ENCODE results near the gene TIE1.

The TIE1 gene

GRCh38 chr1:43300378-43301094 is at the start of gene TIE1:
TIE1 (plus strand) TSS chr1:43300982; CDS start chr1:43301072, 90 bp downstream.
- DNase-seq (ENCODE audit: low read depth), result no peak

- no peak for DNase-seq (ENCODE audit: low read depth)
These were observed 49.8 kb upstream of the TIE1 start for GRCh38 chr1:43251024-43251423.

GRCh38 chr1:43252225-43252624 is 48.6 kb upstream of the TIE1 start:
- DNase-seq (ENCODE audit: low read depth), result no peak

GRCh38 chr1:43253173-43253572 is 47.6 kb upstream of the TIE1 start:
- DNase-seq (ENCODE audit: low read depth), result no peak

GRCh38 chr1:43253876-43254275 is 46.9 kb upstream of the TIE1 start:
- DNase-seq (ENCODE audit: low read depth), result no peak

GRCh38 chr1:43255438-43256210 is 45.2 kb upstream of the TIE1 start:
- no peak for DNase-seq (ENCODE audit: low read depth)

DNA sequence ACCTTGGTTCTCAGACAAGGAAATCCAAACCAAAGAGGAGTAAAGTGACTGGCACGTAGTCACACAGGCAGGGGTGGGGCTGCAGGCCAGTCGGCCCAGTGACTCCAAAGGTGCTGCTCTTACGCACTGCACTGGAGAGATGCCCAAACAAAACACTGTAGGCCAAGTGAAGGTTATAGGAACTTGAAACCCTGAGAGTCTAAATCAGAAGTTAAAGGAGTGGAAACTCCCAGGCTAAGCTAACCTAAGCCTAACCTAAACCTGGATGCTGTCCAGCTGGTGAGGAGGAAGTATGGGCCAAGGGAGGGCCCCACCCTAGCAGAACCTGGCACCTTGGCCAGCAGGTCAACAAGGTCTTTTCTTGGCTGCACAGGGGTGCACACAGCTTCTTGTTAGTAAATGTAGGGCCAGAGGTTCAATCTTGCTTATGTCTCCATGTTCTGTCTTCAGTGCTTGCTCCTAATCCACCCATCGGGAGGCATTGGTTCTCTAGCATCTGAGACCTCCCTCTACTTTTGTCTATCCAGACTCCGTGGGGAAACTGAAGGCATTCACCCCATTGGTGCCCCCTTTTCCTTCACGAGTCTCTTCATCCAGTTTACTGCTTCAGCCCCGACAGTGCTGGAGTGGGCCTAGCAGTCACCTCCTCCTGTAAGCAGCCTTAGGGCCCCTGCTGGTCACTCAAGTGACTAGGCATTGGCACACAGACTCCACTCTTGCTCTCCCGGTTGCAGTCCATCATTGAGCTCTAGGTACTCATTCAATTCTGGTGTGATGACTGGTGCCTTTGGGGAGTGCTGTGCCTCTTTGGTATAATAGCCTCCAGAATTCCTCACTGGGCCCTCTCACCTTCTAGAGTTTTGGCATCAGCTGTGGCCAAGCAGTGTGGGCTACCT is 43.9 kb upstream of the TIE1 start:
- no peak for DNase-seq (ENCODE audit: low read depth)

- DNase-seq (ENCODE audit: low read depth), result no peak
These were observed 42.4 kb upstream of the TIE1 start for GRCh38 chr1:43258370-43258769.

- no peak for DNase-seq (ENCODE audit: low read depth)
These were observed 35.4 kb upstream of the TIE1 start for GRCh38 chr1:43265431-43265830.

DNA sequence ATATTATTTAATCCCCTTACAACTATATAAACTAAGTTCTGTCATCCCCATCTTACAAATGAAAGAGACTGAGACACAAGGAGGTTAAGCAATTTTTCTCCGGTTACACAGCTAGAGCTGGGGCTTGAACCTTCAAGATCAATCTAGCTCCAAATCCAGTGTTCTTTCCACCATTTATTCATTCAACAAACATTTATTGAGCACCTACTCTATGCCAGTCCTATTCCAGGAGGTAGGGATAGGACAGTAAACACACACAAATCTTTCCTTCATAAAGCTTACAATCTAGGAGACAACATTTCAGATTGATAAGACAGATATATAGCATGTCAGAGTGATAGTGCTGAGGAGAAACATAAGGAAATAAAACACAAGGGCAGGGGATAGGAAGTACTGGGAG is 33.9 kb upstream of the TIE1 start:
- no peak for DNase-seq (ENCODE audit: low read depth)

- DNase-seq (ENCODE audit: low read depth), result no peak
These were observed 33.4 kb upstream of the TIE1 start for GRCh38 chr1:43267291-43267805.

DNA sequence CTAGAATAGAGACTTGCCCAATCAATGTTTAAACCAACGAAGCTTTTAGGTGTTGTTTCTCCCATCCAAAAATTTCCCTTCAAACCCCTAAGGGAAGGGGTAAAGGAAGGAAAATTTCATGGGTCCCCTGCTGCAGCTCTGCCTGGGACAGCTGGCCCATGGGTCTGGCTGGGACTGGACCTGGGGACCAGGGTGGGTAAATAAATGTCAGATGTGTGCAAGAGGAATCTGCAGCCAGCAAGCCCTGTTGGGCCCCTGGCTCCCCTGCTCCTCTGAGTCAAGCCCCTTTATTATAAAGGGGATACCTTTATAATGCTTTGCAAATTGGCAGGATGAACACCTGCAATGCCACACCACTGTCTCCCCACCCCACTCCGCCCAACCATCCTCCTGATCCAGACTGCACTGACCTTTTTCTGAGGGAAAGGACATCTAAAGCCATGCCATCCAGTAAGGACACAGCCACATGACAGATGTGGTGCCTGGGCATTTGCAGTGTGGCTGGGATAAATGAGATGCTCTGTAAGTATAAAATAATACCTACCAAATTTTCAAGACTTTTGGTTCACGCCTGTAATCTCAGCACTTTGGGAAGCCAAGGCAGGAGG is 32.9 kb upstream of the TIE1 start:
- no peak for DNase-seq (ENCODE audit: low read depth)

GRCh38 chr1:43269627-43270375 is 31.0 kb upstream of the TIE1 start, which contains the start of gene TMEM125:
TMEM125 (plus strand) TSS chr1:43269983; CDS start chr1:43272723, 2,740 bp downstream.
- no peak for DNase-seq (ENCODE audit: low read depth)

- DNase-seq (ENCODE audit: low read depth), result no peak
These were observed 30.2 kb upstream of the TIE1 start for GRCh38 chr1:43270421-43271095.

- no peak for DNase-seq (ENCODE audit: low read depth)
These were observed 29.3 kb upstream of the TIE1 start for GRCh38 chr1:43271186-43272118.

- no peak for DNase-seq (ENCODE audit: low read depth)
These were observed 28.6 kb upstream of the TIE1 start for GRCh38 chr1:43272161-43272560.

DNA sequence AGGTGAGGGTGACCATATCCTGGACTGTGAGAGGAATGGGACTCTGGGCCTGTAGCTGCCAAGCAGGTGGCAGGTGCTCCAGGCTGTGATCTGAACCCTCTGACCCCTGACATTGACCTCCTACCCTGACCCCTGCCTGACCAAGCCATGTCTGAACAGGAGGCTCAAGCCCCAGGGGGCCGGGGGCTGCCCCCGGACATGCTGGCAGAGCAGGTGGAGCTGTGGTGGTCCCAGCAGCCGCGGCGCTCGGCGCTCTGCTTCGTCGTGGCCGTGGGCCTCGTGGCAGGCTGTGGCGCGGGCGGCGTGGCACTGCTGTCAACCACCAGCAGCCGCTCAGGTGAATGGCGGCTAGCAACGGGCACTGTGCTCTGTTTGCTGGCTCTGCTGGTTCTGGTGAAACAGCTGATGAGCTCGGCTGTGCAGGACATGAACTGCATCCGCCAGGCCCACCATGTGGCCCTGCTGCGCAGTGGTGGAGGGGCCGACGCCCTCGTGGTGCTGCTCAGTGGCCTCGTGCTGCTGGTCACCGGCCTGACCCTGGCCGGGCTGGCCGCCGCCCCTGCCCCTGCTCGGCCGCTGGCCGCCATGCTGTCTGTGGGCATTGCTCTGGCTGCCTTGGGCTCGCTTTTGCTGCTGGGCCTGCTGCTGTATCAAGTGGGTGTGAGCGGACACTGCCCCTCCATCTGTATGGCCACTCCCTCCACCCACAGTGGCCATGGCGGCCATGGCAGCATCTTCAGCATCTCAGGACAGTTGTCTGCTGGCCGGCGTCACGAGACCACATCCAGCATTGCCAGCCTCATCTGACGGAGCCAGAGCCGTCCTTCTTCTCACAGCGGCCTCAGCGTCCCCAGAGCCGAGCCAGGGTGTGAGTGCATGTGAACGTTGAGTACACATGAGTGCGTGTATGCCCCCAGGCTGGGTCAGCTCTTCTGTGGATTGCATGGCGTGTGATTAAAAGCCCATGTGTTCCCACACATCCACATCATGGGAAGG is 27.9 kb upstream of the TIE1 start:
- no peak for DNase-seq (ENCODE audit: low read depth)

GRCh38 chr1:43273708-43274107 is 27.1 kb upstream of the TIE1 start:
- DNase-seq (ENCODE audit: low read depth), result no peak
